GM12891 (cell line): ENCODE data around the gene DST.

ENCODE experiments used
- POLR2A ChIP-seq: IDR thresholded peaks from 2 replicates; pipeline ENCODE4 v1.6.1; 2011; ENCODE audit warnings: low read depth, low read length, control low read depth
- POLR2AphosphoS5 ChIP-seq: IDR thresholded peaks from 2 replicates; pipeline ENCODE4 v1.6.1; 2011; ENCODE audit warnings: low read depth, low read length, control low read depth
- POU2F2 ChIP-seq: IDR thresholded peaks from 2 replicates; pipeline ENCODE4 v1.6.1; 2011; ENCODE audit warnings: low read depth, mild to moderate bottlenecking, control low read depth, low read length, moderate library complexity
- TAF1 ChIP-seq: IDR thresholded peaks from 2 replicates; pipeline ENCODE4 v1.6.1; 2011; ENCODE audit warnings: low read depth, low read length, control low read depth

GRCh38 chr6:56477241-56477640 is 165.4 kb downstream of the DST start:
- TF ChIP-seq TAF1: no peak
- TF ChIP-seq POLR2AphosphoS5: no peak
- no peak for TF ChIP-seq POLR2A
- TF ChIP-seq POU2F2: no peak
